Activated CD8-positive, alpha-beta T cell treated with anti-CD3 and anti-CD28 coated beads, Interleukin-2, amount 10 ng/mL, durations not matched to agents 7 days and 5 days (primary cell): ENCODE data around the gene GRID2. TPM values are rescaled to one million over a fixed set of nuclear protein-coding genes. Genes with fewer than 3 reads are reported as not detected.

Experiments used
- ATAC-seq: fragments of 150-1000 bp; cut with Tn5 transposase; one replicate; pipeline ENCODE4 v1.10.0; 2021; ENCODE audit warnings: moderate library complexity
- CTCF ChIA-PET: fragments of 350-600 bp; sonication (Branson Sonifier 250); formaldehyde crosslinking; loops from one replicate; lab custom pipeline; 2021; ENCODE audit warnings: antibody characterized with exemption; lab: Charles Lee
- POLR2A ChIA-PET: fragments of 350-600 bp; sonication (Branson Sonifier 250); formaldehyde crosslinking; loops from one replicate; lab custom pipeline; 2021; ENCODE audit warnings: antibody characterized with exemption; lab: Charles Lee
- DNase-seq: peaks from one replicate; pipeline ENCODE4 v3.0.0-alpha.2; 2020
- H3K27ac Mint-ChIP-seq: one replicate; pipeline ENCODE4 v1.8.0; 2021; ENCODE audit warnings: mild to moderate bottlenecking, mixed read lengths
- H3K27me3 Mint-ChIP-seq: one replicate; pipeline ENCODE4 v1.8.0; 2021; ENCODE audit warnings: low read depth, mixed read lengths
- H3K36me3 Mint-ChIP-seq: one replicate; pipeline ENCODE4 v1.8.0; 2021; ENCODE audit warnings: low read depth, mixed read lengths
- H3K4me1 Mint-ChIP-seq: one replicate; pipeline ENCODE4 v1.8.0; 2021; ENCODE audit warnings: low read depth, mixed read lengths
- H3K4me3 Mint-ChIP-seq: one replicate; pipeline ENCODE4 v1.8.0; 2021; ENCODE audit warnings: mild to moderate bottlenecking, mixed read lengths
- H3K9me3 Mint-ChIP-seq: one replicate; pipeline ENCODE4 v1.8.0; 2022; ENCODE audit warnings: mixed read lengths; ENCODE audit not compliant: insufficient read depth
- total RNA-seq, 2 experiments: library from RNA; stranded (reverse); gene quantifications; one replicate each; pipeline ENCODE4 v1.2.3, GENCODE V29; 2021

The GRID2 gene
- total RNA-seq, 2 experiments from 2014 or later = not detected

- ChIA-PET POLR2A (no interaction called here), CTCF (no interaction called here)
- ATAC-seq (no peak), DNase-seq (no peak)
- Mint-ChIP-seq H3K27me3 (no peaks in the 10 kb centered on the region), H3K36me3 (no peaks in the 10 kb centered on the region), H3K4me1 (no peaks in the 10 kb centered on the region), H3K4me3 (no peak overlapping the region), H3K27ac (no peak overlapping the region), H3K9me3 (peaks cover 3% of the 10 kb centered on the region)
These were observed 295.3 kb downstream of the GRID2 start for GRCh38 chr4:92599044-92599443.

- no peak overlapping the region for H3K4me3 Mint-ChIP-seq
- DNase-seq = no peak
- H3K4me1 Mint-ChIP-seq = no peaks in the 10 kb centered on the region
- CTCF ChIA-PET = no interaction called here
- H3K27me3 Mint-ChIP-seq = no peaks in the 10 kb centered on the region
- H3K36me3 Mint-ChIP-seq = no peaks in the 10 kb centered on the region
- peaks cover 3% of the 10 kb centered on the region for H3K9me3 Mint-ChIP-seq
- no peak overlapping the region for H3K27ac Mint-ChIP-seq
- ATAC-seq = no peak
- POLR2A ChIA-PET = no interaction called here
These were observed 296.9 kb downstream of the GRID2 start for GRCh38 chr4:92600638-92601037.

GRCh38 chr4:92606227-92606626, 302.5 kb downstream of the GRID2 start:
- Mint-ChIP-seq H3K27ac (no peak overlapping the region), H3K36me3 (no peaks in the 10 kb centered on the region), H3K27me3 (no peaks in the 10 kb centered on the region), H3K9me3 (no peaks in the 10 kb centered on the region), H3K4me1 (no peaks in the 10 kb centered on the region), H3K4me3 (no peak overlapping the region)
- ChIA-PET CTCF (no interaction called here), POLR2A (no interaction called here)
- DNase-seq = no peak
- ATAC-seq = no peak

- ChIA-PET POLR2A (no interaction called here), CTCF (no interaction called here)
- Mint-ChIP-seq H3K27me3 (no peaks in the 10 kb centered on the region), H3K9me3 (peaks cover 17% of the 10 kb centered on the region), H3K27ac (no peak overlapping the region), H3K4me3 (no peak overlapping the region), H3K36me3 (no peaks in the 10 kb centered on the region), H3K4me1 (no peaks in the 10 kb centered on the region)
- ATAC-seq = no peak
- DNase-seq = no peak
These were observed 311.3 kb downstream of the GRID2 start for GRCh38 chr4:92615049-92615448.

GRCh38 chr4:92618968-92619367, 315.2 kb downstream of the GRID2 start:
- ATAC-seq = no peak
- no peak for DNase-seq
- Mint-ChIP-seq H3K9me3 (peaks cover 3% of the 10 kb centered on the region), H3K4me1 (no peaks in the 10 kb centered on the region), H3K27me3 (no peaks in the 10 kb centered on the region), H3K4me3 (no peak overlapping the region), H3K27ac (no peak overlapping the region), H3K36me3 (no peaks in the 10 kb centered on the region)
- CTCF ChIA-PET = no interaction called here
- POLR2A ChIA-PET = no interaction called here

- Mint-ChIP-seq H3K36me3 (no peaks in the 10 kb centered on the region), H3K27ac (no peak overlapping the region), H3K9me3 (no peaks in the 10 kb centered on the region), H3K27me3 (no peaks in the 10 kb centered on the region), H3K4me3 (no peak overlapping the region), H3K4me1 (no peaks in the 10 kb centered on the region)
- CTCF ChIA-PET = no interaction called here
- ATAC-seq (no peak), DNase-seq (no peak)
- POLR2A ChIA-PET = no interaction called here
These were observed 325.5 kb downstream of the GRID2 start for GRCh38 chr4:92629302-92629701.

- H3K27me3 Mint-ChIP-seq = no peaks in the 10 kb centered on the region
- peaks cover 9% of the 10 kb centered on the region for H3K9me3 Mint-ChIP-seq
- CTCF ChIA-PET = no interaction called here
- ATAC-seq = no peak
- POLR2A ChIA-PET = no interaction called here
- no peaks in the 10 kb centered on the region for H3K36me3 Mint-ChIP-seq
- no peak overlapping the region for H3K4me3 Mint-ChIP-seq
- H3K4me1 Mint-ChIP-seq = no peaks in the 10 kb centered on the region
- no peak overlapping the region for H3K27ac Mint-ChIP-seq
- DNase-seq = no peak
These were observed 331.1 kb downstream of the GRID2 start for GRCh38 chr4:92634882-92635281.

GRCh38 chr4:92636038-92636806, 332.5 kb downstream of the GRID2 start:
- ChIA-PET CTCF (no interaction called here), POLR2A (no interaction called here)
- H3K36me3 Mint-ChIP-seq = no peaks in the 10 kb centered on the region
- no peaks in the 10 kb centered on the region for H3K4me1 Mint-ChIP-seq
- DNase-seq = no peak
- H3K4me3 Mint-ChIP-seq = no peak overlapping the region
- peaks cover 9% of the 10 kb centered on the region for H3K9me3 Mint-ChIP-seq
- ATAC-seq = no peak
- H3K27me3 Mint-ChIP-seq = no peaks in the 10 kb centered on the region
- no peak overlapping the region for H3K27ac Mint-ChIP-seq

GRCh38 chr4:92641409-92641808, 337.6 kb downstream of the GRID2 start:
- no peaks in the 10 kb centered on the region for H3K36me3 Mint-ChIP-seq
- H3K27me3 Mint-ChIP-seq = no peaks in the 10 kb centered on the region
- ATAC-seq (no peak), DNase-seq (no peak)
- no peak overlapping the region for H3K27ac Mint-ChIP-seq
- ChIA-PET CTCF (no interaction called here), POLR2A (no interaction called here)
- no peaks in the 10 kb centered on the region for H3K4me1 Mint-ChIP-seq
- no peak overlapping the region for H3K4me3 Mint-ChIP-seq
- no peaks in the 10 kb centered on the region for H3K9me3 Mint-ChIP-seq

GRCh38 chr4:92646826-92647225, 343.1 kb downstream of the GRID2 start:
- Mint-ChIP-seq H3K27me3 (no peaks in the 10 kb centered on the region), H3K36me3 (no peaks in the 10 kb centered on the region), H3K27ac (no peak overlapping the region), H3K4me1 (no peaks in the 10 kb centered on the region), H3K4me3 (no peak overlapping the region), H3K9me3 (peaks cover 6% of the 10 kb centered on the region)
- no peak for ATAC-seq
- no peak for DNase-seq
- POLR2A ChIA-PET = no interaction called here
- CTCF ChIA-PET = no interaction called here

- Mint-ChIP-seq H3K9me3 (peaks cover 6% of the 10 kb centered on the region), H3K27me3 (no peaks in the 10 kb centered on the region), H3K27ac (no peak overlapping the region), H3K4me1 (no peaks in the 10 kb centered on the region), H3K36me3 (no peaks in the 10 kb centered on the region), H3K4me3 (no peak overlapping the region)
- ChIA-PET POLR2A (no interaction called here), CTCF (no interaction called here)
- DNase-seq = no peak
- no peak for ATAC-seq
These were observed 347.8 kb downstream of the GRID2 start for GRCh38 chr4:92651536-92651935.

GRCh38 chr4:92654084-92654483, 350.3 kb downstream of the GRID2 start:
- H3K27ac Mint-ChIP-seq = no peak overlapping the region
- no peak overlapping the region for H3K4me3 Mint-ChIP-seq
- no peaks in the 10 kb centered on the region for H3K4me1 Mint-ChIP-seq
- peaks cover 6% of the 10 kb centered on the region for H3K9me3 Mint-ChIP-seq
- DNase-seq (no peak), ATAC-seq (no peak)
- H3K27me3 Mint-ChIP-seq = no peaks in the 10 kb centered on the region
- POLR2A ChIA-PET = no interaction called here
- no peaks in the 10 kb centered on the region for H3K36me3 Mint-ChIP-seq
- CTCF ChIA-PET = no interaction called here

GRCh38 chr4:92657695-92658094, 353.9 kb downstream of the GRID2 start:
- DNase-seq = no peak
- POLR2A ChIA-PET = no interaction called here
- no peak overlapping the region for H3K4me3 Mint-ChIP-seq
- H3K27ac Mint-ChIP-seq = no peak overlapping the region
- no peaks in the 10 kb centered on the region for H3K27me3 Mint-ChIP-seq
- no peaks in the 10 kb centered on the region for H3K36me3 Mint-ChIP-seq
- no peaks in the 10 kb centered on the region for H3K4me1 Mint-ChIP-seq
- CTCF ChIA-PET = no interaction called here
- H3K9me3 Mint-ChIP-seq = no peaks in the 10 kb centered on the region
- no peak for ATAC-seq
